PFSK-1 (cell line): Measurements from ENCODE around the gene NSMCE1.

Experiments used
- FOXP2 ChIP-seq: optimal IDR thresholded peaks from 2 replicates; pipeline ENCODE3; 2011; ENCODE audit warnings: borderline replicate concordance, control low read depth, inconsistent platforms; ENCODE audit not compliant: insufficient read depth; ENCODE audit errors: extremely low read length, extremely low read depth
- POLR2AphosphoS5 ChIP-seq: IDR thresholded peaks from 2 replicates; pipeline ENCODE4 v1.6.1; 2012; ENCODE audit warnings: low read depth, mild to moderate bottlenecking, control low read depth, low read length, moderate library complexity
- REST ChIP-seq, 2 experiments: IDR thresholded peaks; 2 replicates each; pipeline versions ENCODE4 v1.6.1 to v1.8.0; 2011 to 2012; ENCODE audit warnings: low read depth in 2 of 2, low read length in 2 of 2, control low read depth in 1 of 2, inconsistent platforms in 1 of 2, mild to moderate bottlenecking in 1 of 2, moderate library complexity in 1 of 2; ENCODE audit not compliant: insufficient read depth in 1 of 2
- SIN3A ChIP-seq: IDR thresholded peaks from 2 replicates; pipeline ENCODE4 v1.6.1; 2012; ENCODE audit warnings: mild to moderate bottlenecking, low read length, moderate library complexity, borderline replicate concordance; ENCODE audit not compliant: insufficient read depth
- TAF1 ChIP-seq: IDR thresholded peaks from 2 replicates; pipeline ENCODE4 v1.6.1; 2012; ENCODE audit warnings: low read length, control low read depth, borderline replicate concordance; ENCODE audit not compliant: insufficient read depth

The NSMCE1 gene

DNA sequence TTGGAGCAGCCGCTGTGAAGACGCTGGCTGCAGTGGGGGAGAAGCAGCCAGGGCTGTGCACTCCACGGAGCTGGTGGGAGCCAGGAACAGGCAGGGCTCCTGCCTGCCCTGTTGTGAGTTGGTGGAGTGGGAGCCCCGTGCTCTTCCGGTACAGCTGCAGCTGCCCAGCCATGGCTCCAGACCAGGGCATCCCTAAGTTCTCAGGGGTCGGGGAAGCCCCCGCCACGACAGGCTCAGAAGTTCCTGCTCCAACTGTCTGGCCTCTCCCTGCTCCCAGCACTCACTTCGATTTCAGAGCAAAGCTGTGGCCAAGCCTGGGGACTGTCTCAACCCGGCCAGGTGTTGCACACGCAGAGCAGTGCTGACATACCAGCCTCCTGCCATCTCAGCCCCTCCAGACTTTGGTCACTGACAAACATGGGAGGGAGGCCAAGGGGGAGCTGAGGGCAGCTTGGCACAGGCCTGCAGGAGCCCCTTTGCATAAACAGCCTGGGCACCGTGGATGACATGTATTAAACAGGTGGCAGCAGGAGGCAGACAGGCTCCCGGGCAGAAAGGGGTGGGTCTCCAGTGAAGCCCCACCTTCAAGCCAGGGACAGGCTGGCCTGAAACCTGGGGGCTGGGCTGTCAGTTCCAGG is 79.1 kb downstream of the NSMCE1 start:
- TF ChIP-seq POLR2AphosphoS5, result no peak
- TF ChIP-seq TAF1, result no peak
- TF ChIP-seq SIN3A, result no peak
- TF ChIP-seq REST (IDR thresholded peaks at IDR 0.05; ENCODE audit: insufficient read depth in 1 of 2, low read depth in 2 of 2, low read length in 2 of 2), result no peak
- no peak for TF ChIP-seq FOXP2

DNA sequence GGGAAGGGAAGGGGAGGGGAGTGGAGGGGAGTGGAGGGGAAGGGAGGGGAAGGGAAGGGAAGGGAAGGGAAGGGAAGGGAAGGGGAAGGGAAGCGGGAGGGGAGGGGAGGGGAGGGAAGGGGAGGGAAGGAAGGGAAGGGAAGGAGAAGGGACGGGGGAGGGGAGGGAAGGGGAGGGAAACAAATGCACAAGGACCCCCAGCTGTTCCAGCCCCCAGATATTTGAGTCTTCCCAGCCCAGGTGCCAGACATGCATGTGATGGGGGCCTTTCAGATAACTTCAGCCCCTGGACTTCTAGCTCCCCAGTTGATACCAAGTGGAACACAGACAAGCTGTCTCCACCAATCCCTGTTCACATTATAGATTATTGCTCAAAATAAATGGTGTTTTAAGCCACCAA is 79.9 kb downstream of the NSMCE1 start:
- TF ChIP-seq SIN3A, result no peak
- TF ChIP-seq TAF1, result no peak
- TF ChIP-seq REST (IDR thresholded peaks at IDR 0.05; ENCODE audit: insufficient read depth in 1 of 2, low read depth in 2 of 2, low read length in 2 of 2), result no peak
- TF ChIP-seq POLR2AphosphoS5, result no peak
- TF ChIP-seq FOXP2, result no peak

DNA sequence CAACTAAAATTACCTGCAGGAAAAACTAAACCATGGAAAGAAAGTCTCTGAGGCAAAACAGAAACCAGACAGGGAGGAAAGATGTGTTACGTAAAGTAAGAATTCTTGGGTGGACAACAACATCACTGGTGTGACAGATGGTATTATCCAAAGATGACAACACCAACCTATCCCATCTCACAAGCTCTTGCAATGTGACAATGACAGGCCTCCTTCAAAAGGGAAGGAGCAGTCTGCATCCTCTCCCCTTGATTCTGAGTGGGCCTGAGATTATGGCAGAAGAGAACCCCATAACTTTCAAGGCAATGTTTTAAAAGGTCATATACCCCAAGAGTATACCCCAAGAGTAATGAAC is 82.8 kb downstream of the NSMCE1 start:
- no peak for TF ChIP-seq TAF1
- TF ChIP-seq REST (IDR thresholded peaks at IDR 0.05; ENCODE audit: insufficient read depth in 1 of 2, low read depth in 2 of 2, low read length in 2 of 2), result no peak
- no peak for TF ChIP-seq POLR2AphosphoS5
- no peak for TF ChIP-seq SIN3A
- TF ChIP-seq FOXP2, result no peak

DNA sequence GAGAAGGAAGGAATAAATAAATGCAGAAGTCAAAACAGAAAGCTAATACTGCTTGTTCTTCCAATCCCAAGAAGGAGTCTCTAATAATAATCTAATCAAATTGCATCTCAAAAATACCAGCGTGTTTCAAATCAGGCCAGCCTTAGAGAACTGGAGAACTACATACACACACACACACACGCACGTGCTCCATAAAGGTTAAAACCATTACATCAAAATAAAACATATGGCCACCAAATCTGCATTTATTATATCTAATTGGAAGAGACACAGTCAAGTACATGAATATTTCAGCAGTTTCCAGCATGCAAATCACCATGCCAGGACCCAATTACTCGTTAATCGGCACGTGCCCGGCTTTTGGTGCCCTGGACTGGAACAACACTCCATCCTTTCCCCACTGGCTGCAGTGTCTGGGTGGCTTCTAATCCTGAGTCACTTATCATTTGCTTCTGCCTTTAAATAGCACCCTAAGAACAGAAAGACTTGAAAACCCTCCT is 85.6 kb downstream of the NSMCE1 start:
- no peak for TF ChIP-seq REST (IDR thresholded peaks at IDR 0.05; ENCODE audit: insufficient read depth in 1 of 2, low read depth in 2 of 2, low read length in 2 of 2)
- no peak for TF ChIP-seq TAF1
- TF ChIP-seq POLR2AphosphoS5, result no peak
- TF ChIP-seq FOXP2, result no peak
- no peak for TF ChIP-seq SIN3A
